ENCODE measurements around the gene CYP8B1. TPM values are rescaled to one million over a fixed set of nuclear protein-coding genes. Genes with fewer than 3 reads are reported as not detected.

CYP8B1 gene
- total RNA-seq, 2 donors from 2014 or later = not detected

GRCh38 chr3:42827023-42827422, 48.7 kb downstream of the CYP8B1 start:
- Histone ChIP-seq H3K4me3 (no peak overlapping the region), H3K27ac (no peak overlapping the region), H3K36me3 (no peaks in the 10 kb centered on the region), H3K4me1 (replicated peaks) (no peaks in the 10 kb centered on the region), H3K9me3 (no peaks in the 10 kb centered on the region), H3K27me3 (replicated peaks; ENCODE audit: insufficient read depth) (no peaks in the 10 kb centered on the region)
- TF ChIP-seq POLR2AphosphoS5 (IDR thresholded peaks at IDR 0.05) (no peak), POLR2A (IDR thresholded peaks at IDR 0.05) (no peak)
- TF ChIP-seq, protein P1, sequence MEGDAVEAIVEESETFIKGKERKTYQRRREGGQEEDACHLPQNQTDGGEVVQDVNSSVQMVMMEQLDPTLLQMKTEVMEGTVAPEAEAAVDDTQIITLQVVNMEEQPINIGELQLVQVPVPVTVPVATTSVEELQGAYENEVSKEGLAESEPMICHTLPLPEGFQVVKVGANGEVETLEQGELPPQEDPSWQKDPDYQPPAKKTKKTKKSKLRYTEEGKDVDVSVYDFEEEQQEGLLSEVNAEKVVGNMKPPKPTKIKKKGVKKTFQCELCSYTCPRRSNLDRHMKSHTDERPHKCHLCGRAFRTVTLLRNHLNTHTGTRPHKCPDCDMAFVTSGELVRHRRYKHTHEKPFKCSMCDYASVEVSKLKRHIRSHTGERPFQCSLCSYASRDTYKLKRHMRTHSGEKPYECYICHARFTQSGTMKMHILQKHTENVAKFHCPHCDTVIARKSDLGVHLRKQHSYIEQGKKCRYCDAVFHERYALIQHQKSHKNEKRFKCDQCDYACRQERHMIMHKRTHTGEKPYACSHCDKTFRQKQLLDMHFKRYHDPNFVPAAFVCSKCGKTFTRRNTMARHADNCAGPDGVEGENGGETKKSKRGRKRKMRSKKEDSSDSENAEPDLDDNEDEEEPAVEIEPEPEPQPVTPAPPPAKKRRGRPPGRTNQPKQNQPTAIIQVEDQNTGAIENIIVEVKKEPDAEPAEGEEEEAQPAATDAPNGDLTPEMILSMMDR (IDR thresholded peaks at IDR 0.05) = no peak
- intact Hi-C loops (cut with DNase I) = no loop called here
- no peak for DNase-seq (ENCODE audit: low spot score)

DNA sequence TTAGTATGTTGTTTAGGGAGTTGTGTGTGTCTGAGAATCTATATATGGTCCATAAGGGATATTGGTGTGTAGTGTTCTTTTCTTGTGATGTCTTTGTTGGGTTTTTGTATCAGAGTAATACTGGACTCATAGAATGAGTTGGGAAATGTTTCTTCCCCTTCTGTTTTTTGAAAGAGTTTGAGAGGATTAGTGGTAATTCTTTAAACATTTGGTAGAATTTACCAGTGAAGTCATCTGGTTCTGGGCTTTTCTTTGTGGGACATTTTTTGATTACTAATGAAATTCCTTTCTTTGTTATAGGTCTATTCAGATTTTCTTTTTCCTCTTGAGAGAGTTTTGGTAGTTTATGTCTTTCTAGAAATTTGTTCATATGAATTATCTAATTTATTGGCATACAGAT, 49.5 kb downstream of the CYP8B1 start:
- no peak for DNase-seq (ENCODE audit: low spot score)
- TF ChIP-seq, protein P1 (IDR thresholded peaks at IDR 0.05) = no peak
- TF ChIP-seq POLR2A (IDR thresholded peaks at IDR 0.05) (no peak), POLR2AphosphoS5 (IDR thresholded peaks at IDR 0.05) (no peak)
- Histone ChIP-seq H3K36me3 (no peaks in the 10 kb centered on the region), H3K27me3 (replicated peaks; ENCODE audit: insufficient read depth) (no peaks in the 10 kb centered on the region), H3K9me3 (no peaks in the 10 kb centered on the region), H3K4me3 (no peak overlapping the region), H3K4me1 (replicated peaks) (no peaks in the 10 kb centered on the region), H3K27ac (no peak overlapping the region)
- intact Hi-C loops (cut with DNase I) = no loop called here

GRCh38 chr3:42823351-42823750, 52.3 kb downstream of the CYP8B1 start:
- WGBS = 35% methylated on average over 2 of the region's 2 CpGs
- no peak overlapping the region for H3K4me3 ChIP-seq
- intact Hi-C loops (cut with DNase I) = loop anchor here (5.0 kb wide), 2 partner anchors 41 to 321 kb away; partner anchors contain the start of gene VIPR1
- H3K36me3 ChIP-seq = no peaks in the 10 kb centered on the region
- H3K4me1 ChIP-seq (replicated peaks) = no peaks in the 10 kb centered on the region
- H3K27ac ChIP-seq = no peak overlapping the region
- TF ChIP-seq, protein P1 (IDR thresholded peaks at IDR 0.05) = no peak
- peak; percentile 45 for TF ChIP-seq POLR2AphosphoS5 (IDR thresholded peaks at IDR 0.05)
- no peaks in the 10 kb centered on the region for H3K9me3 ChIP-seq
- DNase-seq (ENCODE audit: low spot score) = peak; percentile 67
- H3K27me3 ChIP-seq (replicated peaks; ENCODE audit: insufficient read depth) = no peaks in the 10 kb centered on the region

- no peaks in the 10 kb centered on the region for H3K4me1 ChIP-seq (replicated peaks)
- no peak overlapping the region for H3K27ac ChIP-seq
- intact Hi-C loops (cut with DNase I) = loop anchor here (5.0 kb wide), 2 partner anchors 41 to 321 kb away; partner anchors contain the start of gene VIPR1
- no peaks in the 10 kb centered on the region for H3K27me3 ChIP-seq (replicated peaks; ENCODE audit: insufficient read depth)
- H3K4me3 ChIP-seq = no peak overlapping the region
- 71% methylated on average over 3 of the region's 3 CpGs for WGBS
- TF ChIP-seq POLR2A (IDR thresholded peaks at IDR 0.05) = no peak
- TF ChIP-seq, protein P1 (IDR thresholded peaks at IDR 0.05) = no peak
- TF ChIP-seq POLR2AphosphoS5 (IDR thresholded peaks at IDR 0.05) = no peak
- H3K36me3 ChIP-seq = no peaks in the 10 kb centered on the region
- no peaks in the 10 kb centered on the region for H3K9me3 ChIP-seq
- no peak for DNase-seq (ENCODE audit: low spot score)
These were observed 52.9 kb downstream of the CYP8B1 start for GRCh38 chr3:42822828-42823227.

Other genes with a start within 250 kb of the CYP8B1 start
- 10 to 100 TPM; 22.1 to 38.0 TPM for gene ZBTB47, start 222.2 kb downstream of the CYP8B1 start, total RNA-seq
- gene KLHL40, start 190.3 kb downstream of the CYP8B1 start, total RNA-seq = 1 to 10 TPM; 1.2 to 2.9 TPM
- gene HHATL, start 173.1 kb downstream of the CYP8B1 start, total RNA-seq = 1 to 10 TPM; 1.9 to 5.5 TPM
- 1 to 10 TPM; 2.4 to 6.5 TPM for gene CCDC13, start 102.6 kb downstream of the CYP8B1 start, total RNA-seq
- gene HIGD1A, start 71.4 kb downstream of the CYP8B1 start, total RNA-seq = 100 to 1,000 TPM in 1 of 2 donors, 10 to 100 TPM in 1; 91.0 to 135 TPM
- 1 to 10 TPM in 1 of 2 donors, under 1 TPM in 1; 0.55 to 1.9 TPM for gene ACKR2, start 66.4 kb downstream of the CYP8B1 start, total RNA-seq
- gene ZNF662, start 30.3 kb upstream of the CYP8B1 start, total RNA-seq = 10 to 100 TPM in 1 of 2 donors, 1 to 10 TPM in 1; 8.6 to 15.5 TPM
- 10 to 100 TPM in 1 of 2 donors, 1 to 10 TPM in 1; 4.7 to 17.5 TPM for gene GASK1A, start 103.4 kb upstream of the CYP8B1 start, total RNA-seq
- gene POMGNT2, start 230.2 kb upstream of the CYP8B1 start, total RNA-seq = 10 to 100 TPM; 20.7 to 46.5 TPM

Data from prostate gland (tissue), 2 donors.